SKM-1 (cell line): ENCODE measurements around the gene TXNDC17.
A peak's percentile ranks its signal among the peaks of the same experiment; 100 is the strongest.
"Not testable (repeated sequence)": the region's sequence is repeated elsewhere in the genome, so short reads cannot be mapped to it uniquely, and the experiment has no call there.

Experiments used
- DNase-seq: peaks from one replicate; lab custom pipeline; 2025; ENCODE audit not compliant: unreplicated experiment; lab: John Stamatoyannopoulos, UW

TXNDC17 gene

DNA sequence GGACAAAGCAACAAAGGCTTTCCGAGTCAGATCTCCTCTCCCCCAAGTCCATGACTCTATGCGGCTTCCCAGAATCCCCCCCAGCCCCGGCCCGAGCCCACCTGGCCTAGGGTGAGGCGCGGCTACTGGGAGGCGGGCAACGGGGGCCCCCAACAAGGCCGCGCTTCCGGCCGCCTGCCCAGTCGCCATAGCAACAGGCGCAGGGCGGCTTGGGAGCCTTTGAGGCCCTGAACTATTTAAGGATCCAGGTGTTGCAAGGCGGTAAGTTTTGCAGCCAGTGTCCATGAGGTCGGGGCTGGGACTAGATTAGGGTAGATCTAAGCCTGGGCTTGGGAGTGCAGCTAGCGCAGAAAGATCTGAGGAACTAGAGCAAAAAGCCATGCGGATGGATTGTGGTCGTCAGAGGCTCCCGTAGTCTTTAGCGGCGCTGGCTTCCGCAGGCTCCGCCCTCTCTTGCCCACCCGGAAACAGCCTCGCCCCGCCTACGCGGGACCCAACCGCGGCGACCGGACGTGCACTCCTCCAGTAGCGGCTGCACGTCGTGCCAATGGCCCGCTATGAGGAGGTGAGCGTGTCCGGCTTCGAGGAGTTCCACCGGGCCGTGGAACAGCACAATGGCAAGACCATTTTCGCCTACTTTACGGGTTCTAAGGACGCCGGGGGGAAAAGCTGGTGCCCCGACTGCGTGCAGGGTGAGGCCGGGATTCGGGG, at the start of gene TXNDC17, which contains the start of gene KIAA0753:
TXNDC17 (plus strand) TSS at position 525 of the 711 bp plus-strand sequence; CDS start at position 548, 23 bp downstream.
KIAA0753 (minus strand) TSS at position 176 of the 711 bp plus-strand sequence. CDS start 5,608 bp downstream, outside the sequence.
- DNase-seq = peak; percentile 44

DNA sequence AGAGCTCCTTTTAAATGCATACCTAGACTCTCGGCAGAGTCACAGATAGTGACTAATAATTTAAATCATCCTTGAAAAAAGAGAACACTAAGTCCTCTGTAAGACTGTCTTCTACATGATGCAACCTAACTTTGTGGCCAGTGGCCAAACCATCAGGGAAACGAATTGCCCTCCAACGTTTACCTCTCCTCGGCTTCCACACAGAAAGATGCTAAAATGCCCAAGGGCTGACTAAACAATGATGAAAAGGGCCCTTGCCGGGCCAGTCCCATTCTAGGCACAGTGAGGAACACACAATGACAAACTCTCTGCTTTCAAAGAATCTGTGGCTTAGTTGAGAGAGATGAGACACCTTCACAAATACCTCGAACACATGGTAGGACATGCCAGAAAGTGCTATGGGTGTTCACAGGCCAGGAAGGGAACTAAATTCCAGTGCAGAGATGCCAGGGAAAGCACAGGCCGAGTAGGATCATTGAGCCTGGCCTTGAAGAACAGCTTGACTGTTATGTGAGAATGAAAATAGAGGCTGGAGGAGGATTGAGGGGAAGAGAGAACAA, 49.2 kb upstream of the TXNDC17 start:
- no peak for DNase-seq

DNA sequence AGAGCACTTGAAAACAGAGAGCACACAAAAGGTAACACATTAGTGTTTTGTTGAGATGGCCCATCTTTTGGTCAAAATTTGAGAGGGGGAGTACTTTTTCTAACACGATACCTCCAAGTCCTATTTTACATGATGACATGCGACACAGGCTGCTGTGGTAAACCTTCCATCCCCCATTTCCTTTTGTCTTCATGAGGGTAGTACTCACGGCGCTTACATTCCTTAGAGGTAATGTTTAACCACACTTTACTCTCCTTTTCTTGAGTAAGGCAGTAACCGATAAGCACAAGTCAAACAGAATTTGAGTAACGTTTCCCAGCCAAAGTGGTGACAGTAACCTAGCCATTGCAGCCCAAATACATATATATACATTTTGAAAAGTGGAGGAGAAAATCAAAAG, 48.7 kb upstream of the TXNDC17 start:
- DNase-seq = no peak

DNA sequence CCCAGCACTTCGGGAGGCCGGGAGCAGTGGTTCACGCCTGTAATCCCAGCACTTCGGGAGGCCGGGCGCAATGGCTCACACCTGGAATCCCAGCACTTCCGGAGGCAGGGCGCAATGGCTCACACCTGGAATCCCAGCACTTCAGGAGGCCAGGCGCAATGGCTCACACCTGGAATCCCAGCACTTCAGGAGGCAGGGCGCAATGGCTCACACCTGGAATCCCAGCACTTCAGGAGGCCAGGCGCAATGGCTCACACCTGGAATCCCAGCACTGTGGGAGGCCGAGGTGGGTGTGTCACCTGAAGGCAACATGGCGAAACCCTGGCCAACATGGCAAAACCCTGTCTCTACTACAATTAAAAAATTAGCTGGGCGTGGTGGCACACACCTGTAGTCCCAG, 47.5 kb upstream of the TXNDC17 start:
- DNase-seq = not testable (repeated sequence)

DNA sequence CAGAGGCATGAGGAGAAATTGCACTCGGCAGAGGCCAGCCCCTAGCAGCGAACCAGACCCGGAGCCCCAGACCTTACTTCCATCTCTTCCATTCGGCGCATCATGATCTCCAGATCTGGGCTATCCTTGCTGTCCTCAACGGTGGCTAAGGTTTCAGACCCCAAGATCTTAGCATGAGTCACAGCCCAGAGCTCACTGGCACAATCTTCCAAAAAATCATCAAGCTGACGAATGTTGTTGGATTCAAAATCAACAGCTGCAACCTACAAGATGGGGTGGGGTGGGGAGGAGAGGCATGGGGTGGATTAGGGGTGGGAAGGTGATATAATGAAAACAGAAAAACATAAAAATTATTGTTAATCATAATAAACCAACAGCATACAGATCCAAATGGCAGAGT, 44.8 kb upstream of the TXNDC17 start:
- no peak for DNase-seq

DNA sequence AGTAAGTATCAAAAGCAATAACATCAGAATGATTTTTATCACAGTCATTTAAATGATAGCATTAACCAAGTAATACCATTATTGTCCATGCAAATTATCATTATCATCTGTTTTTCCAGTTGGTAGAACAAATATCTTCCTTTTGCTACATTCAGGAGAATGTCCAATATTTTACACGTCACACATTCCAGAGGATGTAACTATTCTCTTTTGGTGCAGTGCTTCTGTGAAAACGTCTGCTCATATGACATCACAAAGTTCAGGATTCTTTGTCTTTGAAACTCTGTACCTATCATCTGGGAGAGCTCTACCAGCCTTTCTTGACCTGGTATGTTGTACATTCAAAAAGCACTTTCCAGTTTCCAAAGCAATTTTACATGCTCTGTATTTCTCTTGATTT, 44.3 kb upstream of the TXNDC17 start:
- no peak for DNase-seq

DNA sequence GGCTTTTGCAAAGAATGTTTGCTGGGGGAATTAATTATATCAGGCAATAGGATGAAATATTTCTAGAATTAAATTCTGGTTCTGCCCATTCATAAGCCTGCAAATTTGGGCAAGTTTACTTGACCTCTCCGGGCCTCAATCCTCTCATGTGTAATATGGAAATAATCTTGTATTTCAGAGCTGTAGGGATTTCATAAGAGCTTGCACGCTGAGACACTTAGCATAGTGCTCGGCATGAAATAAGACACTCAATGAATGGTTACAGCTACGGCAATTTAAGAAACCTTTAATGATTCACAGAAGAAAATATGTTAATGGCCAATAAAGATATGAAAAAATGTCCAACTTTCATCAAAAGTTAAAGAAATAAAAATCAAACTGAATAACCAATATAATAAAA, 43.9 kb upstream of the TXNDC17 start:
- DNase-seq = no peak

DNA sequence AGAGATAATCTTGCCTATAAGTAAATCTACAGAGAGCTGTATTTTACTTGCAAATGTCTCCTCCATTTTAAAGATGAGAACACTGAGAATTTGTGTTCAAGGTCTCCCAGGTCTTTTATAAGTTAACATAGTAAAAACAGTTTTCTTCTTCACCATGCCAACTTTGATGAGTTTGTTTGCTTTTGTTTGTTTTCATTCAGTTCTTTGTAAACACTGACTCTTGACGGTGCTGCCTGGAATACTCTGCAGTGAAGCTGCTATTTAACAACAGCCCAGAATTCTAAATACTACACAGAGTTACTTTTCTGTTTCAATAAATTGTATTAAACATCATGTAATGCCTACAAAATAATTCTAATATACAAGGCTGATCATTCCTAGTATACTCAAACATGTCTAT, 43.1 kb upstream of the TXNDC17 start:
- no peak for DNase-seq

DNA sequence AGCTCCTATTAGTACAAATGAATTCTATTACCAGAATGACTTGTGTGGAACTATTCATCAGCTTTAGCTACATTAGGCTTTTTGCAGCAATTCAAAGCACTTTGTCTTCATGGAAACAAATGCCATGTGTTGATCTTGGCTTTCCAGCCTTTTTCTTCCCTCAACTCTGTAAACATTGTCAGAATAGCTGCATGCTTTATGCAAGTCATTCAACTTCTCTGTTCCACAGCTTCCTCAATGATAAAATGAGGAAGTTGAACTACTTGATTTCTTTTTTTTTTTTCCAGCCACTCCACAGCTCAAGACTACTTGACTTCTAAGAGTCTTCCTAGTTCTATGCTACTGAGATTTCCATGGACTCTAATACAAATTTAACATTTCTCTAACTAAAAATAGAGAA, 41.5 kb upstream of the TXNDC17 start:
- peak; percentile 30 for DNase-seq

DNA sequence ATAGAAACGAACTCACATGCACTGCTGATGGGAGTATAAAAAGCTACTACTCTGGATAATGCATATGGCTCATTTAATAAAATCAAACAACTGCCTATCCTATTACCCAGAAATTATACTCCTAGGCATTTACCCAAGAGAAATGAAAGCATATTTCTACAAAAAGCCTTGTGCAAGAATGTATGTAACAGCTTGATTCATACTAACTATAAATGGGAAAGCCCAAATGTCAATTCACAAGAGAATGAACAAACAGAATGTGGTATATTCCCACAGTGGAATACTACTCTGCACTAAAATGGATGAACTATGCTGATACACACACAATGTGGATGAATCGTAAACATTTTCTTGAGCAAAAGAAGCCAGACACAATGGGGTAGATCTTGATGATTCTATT, 38.7 kb upstream of the TXNDC17 start:
- no peak for DNase-seq

DNA sequence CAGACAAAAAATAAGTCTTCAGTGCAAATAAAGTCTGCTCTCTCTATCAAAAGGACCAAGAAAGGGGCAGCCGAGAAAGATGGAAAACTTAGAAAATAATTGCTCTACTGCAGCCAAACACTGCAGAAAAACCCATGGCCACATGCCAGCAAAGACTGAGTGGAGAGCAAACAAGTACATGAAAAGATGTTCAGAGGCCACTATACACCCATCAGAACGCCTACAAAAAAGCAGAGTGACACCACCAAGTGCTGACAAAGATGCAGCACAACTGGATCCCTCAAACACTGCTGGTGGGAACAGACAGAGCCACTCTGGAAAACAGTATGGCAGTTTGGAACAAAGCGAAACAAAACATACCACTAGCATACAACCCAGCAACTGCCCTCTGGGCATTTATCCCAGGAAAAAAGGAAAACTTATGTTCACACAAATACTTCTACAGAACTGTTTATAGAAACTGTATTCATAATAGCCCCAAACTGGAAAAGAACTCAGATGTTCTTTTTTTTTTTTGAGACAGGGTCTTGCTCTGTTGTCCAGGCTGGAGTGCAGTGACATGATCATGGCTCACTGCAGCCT, 37.0 kb upstream of the TXNDC17 start:
- DNase-seq = no peak

DNA sequence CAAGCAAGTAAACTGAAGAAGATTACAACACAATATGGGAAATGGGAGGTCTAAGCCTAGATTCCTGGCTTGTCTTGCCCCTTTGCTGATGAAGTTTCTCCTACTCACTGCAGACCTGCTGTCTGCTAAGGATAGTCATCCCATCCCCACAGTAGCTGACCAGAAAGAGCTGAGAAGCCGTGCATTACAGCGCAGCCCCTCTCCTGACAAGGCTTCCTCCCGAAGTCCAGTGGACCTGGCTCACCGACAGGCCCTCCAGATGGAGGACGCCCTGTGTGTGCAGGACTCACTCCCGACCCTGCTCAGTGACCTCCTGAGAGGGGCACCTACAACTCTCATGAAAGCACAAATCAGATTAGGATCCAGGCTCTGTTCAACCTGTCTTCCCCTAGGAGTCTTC, 35.7 kb upstream of the TXNDC17 start:
- no peak for DNase-seq

DNA sequence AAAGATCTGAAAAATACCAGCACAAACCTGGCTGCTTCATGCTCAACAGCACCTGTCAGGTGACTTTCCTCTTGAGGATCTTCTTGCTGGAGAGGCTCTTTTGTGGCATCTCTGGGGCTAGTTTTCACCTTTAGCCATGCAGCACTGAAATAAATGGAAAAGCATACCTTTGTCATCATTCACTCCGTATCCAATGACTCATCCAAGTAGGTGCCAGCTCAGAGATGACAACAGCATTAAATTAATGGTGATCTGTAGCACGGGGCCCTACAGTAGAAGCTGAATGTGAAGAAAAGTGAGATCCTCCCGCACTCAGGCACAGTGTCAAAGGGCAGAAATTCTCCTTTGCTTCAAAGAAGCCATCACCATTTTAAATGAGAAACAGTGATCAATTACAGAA, 32.5 kb upstream of the TXNDC17 start:
- no peak for DNase-seq

DNA sequence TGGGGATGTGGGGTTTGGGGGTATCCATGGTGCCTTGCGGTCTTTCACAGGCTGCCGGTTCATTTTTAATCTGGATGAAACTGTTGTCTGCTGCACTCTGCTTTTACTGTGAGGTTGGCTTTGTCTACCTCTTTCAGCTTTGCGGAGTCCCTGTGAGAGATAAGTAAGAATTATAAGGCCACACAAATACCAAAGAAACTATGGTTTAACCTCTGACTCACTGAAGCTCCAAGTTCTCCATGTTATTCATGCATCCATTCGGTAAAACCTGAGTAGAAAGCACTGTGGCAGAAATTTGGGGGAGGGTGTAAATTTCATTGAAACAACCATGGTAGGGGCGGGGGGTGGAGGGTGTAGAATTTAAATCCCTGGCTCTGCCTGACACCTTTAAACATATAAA, 30.8 kb upstream of the TXNDC17 start:
- DNase-seq = no peak

DNA sequence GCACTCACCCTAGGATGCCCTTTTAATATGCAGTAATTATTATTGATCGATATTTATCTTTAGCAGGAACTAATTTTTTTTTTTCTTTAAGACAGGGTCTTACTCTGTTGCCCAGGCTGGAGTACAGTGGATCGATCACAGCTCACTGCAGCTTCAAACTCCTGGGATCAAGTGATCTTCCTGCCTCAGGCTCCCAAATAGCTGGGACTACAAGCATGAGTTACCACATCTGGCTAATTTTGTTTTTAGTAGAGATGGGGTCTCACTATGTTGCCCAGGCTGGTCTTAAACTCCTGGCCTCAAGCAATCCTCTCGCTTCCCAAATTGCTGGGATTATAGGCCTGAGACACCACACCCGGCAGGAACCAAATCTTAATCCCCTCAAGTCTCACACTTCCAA, 29.6 kb upstream of the TXNDC17 start:
- no peak for DNase-seq

DNA sequence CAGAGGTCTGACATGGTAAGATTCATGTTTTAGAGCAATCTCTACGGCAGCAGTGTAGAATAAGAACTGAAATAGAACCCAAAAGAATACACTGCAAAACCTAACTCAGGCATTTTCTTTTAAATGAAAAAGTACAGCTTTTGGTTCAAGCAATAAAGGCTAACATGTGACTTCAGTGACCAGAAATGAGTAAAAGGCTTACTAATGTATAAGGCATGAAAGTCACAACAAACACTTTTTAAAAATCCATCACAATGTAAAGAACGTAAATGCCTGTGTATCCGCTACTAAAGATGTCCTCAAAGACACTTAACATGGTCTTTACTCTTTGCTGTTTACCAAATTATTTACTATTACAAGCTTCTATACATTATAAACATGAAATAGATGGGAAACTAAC, 16.9 kb upstream of the TXNDC17 start:
- no peak for DNase-seq

DNA sequence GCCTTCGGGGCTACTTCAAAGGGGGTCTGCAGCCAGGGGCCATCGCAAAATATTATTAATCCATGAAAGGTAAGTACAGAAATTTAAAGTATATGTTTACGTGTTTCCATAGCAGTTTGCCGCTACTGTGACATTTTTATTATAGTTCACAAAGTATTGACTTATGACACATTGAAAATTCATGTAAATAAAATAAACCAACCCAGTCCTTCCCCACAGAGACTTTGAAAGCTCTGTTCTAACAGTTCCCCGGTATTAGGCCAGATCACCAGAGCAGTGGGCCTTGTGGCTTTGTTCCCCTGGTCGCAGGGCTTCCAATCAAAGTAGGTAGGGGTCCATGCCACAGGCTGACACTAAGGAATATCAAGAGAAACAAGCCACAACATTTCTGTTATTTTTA, 14.2 kb upstream of the TXNDC17 start:
- DNase-seq = no peak

DNA sequence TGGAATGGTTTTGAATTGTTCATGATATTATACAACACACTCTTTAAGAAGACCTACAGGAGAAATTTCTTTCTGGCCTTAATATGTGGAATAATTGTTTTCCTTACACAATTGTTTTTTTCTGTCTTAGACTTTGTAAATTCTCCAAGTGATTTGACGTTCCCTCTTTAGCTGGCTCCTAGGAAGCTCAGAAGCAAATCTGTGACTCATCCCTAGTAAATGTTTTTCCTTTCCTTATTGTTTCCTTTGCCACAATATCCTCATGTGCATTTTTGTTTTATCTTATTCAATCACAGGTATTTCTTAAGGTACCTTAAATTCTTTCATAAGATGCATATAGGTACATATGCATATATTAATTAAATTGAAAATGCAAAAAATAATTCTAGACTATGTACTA, 13.8 kb upstream of the TXNDC17 start:
- DNase-seq = no peak

DNA sequence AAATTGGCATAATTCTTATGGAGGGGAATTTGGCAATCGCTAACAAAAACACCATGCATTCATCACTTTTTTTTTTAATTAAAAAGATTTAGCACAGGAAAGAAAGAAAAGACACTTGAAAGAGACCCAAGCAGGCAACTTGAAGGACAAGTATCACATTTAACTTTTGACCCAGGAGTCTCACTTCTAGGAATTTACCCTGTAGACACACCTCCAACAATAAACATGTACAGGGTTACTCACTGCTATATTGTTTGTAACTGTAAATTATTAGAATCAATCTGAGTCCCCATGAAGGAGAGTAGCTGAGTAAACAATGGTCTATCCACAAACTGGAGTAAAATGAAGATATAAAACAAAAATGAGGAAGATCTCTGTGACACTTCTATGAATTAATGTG, 10.5 kb upstream of the TXNDC17 start:
- DNase-seq = no peak

DNA sequence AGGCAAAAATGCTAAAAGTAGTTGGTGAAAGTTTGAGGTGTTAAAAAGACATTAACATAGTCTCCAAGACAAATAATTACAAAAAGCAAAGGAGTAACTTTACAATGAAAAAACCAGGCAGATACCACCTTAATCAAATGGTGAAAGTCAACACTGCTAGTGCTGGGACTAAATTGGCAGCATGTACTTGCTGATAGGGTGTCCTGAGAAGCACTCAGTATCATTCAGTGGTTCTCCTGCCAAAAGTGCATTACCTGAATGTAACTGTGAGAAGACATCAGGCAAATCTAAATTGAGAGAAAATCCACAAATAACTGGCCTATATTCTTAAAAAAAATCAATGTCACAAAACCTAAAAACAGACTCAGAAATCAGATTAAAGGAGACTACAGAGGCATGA, 8.3 kb upstream of the TXNDC17 start:
- DNase-seq = no peak

DNA sequence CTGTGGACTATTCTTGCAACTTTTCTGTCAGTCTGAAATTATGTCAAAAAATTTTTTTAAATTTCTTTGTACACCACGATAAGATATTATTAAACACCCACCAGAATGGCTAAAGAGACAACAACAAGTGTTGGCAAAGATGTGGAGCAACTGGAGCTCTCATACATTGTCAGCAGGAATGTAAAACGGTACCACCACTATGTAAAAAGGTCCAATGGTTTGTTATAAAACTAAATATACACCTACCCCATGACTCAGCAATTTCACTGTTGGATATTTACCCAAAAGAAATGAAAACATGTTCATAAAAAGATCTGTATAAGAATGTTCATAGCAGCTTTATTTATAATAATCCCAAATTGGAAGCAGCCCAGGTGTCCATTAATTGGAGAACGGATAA, 7.6 kb upstream of the TXNDC17 start:
- DNase-seq = no peak

DNA sequence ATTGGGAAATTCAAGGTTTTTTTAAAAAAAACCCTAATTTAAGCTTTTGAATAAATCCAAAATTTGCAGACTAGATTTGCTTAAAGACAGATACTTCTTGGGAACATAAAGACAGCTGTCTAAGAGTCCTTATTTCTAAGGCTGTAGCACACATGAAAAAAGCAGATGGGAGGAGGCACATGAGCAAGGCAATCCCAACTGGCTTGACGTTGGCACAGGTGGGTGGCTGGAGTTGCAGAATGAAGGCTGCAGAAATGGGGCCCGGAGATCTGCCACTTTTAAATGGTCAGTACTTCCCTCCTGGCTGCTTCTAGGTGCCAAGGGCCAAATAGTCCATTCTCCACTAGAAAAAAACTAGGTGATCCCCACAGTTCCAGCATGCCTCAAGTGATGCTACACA, 4.8 kb upstream of the TXNDC17 start:
- no peak for DNase-seq
